Stimulated activated CD4-positive, alpha-beta T cell treated with anti-CD3 and anti-CD28 coated beads, Interleukin-2, amount 100 ng/mL, for 4 hours (primary cell): Measurements from ENCODE around the gene NEK8.
"Not testable (repeated sequence)": the region's sequence is repeated elsewhere in the genome, so short reads cannot be mapped to it uniquely, and the experiment has no call there.

ENCODE experiments used
- DNase-seq: peaks from one replicate; pipeline ENCODE4 v3.0.0-alpha.2; 2020; ENCODE audit warnings: low read depth

Gene NEK8

GRCh38 chr17:28725660-28726225, 2.8 kb upstream of the NEK8 start:
- no peak for DNase-seq

GRCh38 chr17:28726226-28726626, 2.4 kb upstream of the NEK8 start, which contains the start of gene TLCD1:
Gene TLCD1 (minus strand): TSS chr17:28726233. CDS start chr17:28726097, 136 bp downstream.
- no peak for DNase-seq

GRCh38 chr17:28726627-28727491, 1.7 kb upstream of the NEK8 start:
- DNase-seq, result peak; percentile 88

GRCh38 chr17:28729950-28730330, 1.4 kb downstream of the NEK8 start:
- DNase-seq, result no peak

GRCh38 chr17:28733346-28733745, 4.8 kb downstream of the NEK8 start:
- no peak for DNase-seq

GRCh38 chr17:28734712-28735241, 6.2 kb downstream of the NEK8 start:
- no peak for DNase-seq

- DNase-seq, result no peak
These were observed 6.7 kb downstream of the NEK8 start for GRCh38 chr17:28735242-28735722.

- not testable (repeated sequence) for DNase-seq
These were observed 7.6 kb downstream of the NEK8 start for GRCh38 chr17:28735913-28736769.

GRCh38 chr17:28737316-28737715, 8.7 kb downstream of the NEK8 start:
- no peak for DNase-seq

- no peak for DNase-seq
These were observed 9.4 kb downstream of the NEK8 start for GRCh38 chr17:28737770-28738679.

GRCh38 chr17:28738680-28739384, 10.2 kb downstream of the NEK8 start:
- peak; percentile 80 for DNase-seq

GRCh38 chr17:28740406-28741357, 12.1 kb downstream of the NEK8 start:
- no peak for DNase-seq

GRCh38 chr17:28741358-28742349, 13.1 kb downstream of the NEK8 start:
- DNase-seq, result no peak

- DNase-seq, result peak; percentile 70
These were observed 14.9 kb downstream of the NEK8 start, which contains the start of gene TRAF4 for GRCh38 chr17:28743243-28744103. Gene TRAF4 (plus strand): TSS chr17:28744011. CDS start chr17:28744113, 102 bp downstream.

GRCh38 chr17:28744104-28744971, 15.8 kb downstream of the NEK8 start:
- DNase-seq, result peak; percentile 63
